Kidney (tissue), 14 donors: ENCODE results near the gene PNPLA7. TPM values are rescaled to one million over a fixed set of nuclear protein-coding genes. Genes with fewer than 3 reads are reported as not detected.

ENCODE experiments used
- DNase-seq, 5 donors: peaks; one replicate each; pipeline ENCODE4 v3.0.0-alpha.2; 2013 to 2020
- FAIRE-seq: peaks from 2 replicates; lab custom pipeline; 2012; peaks lifted over from hg19 to GRCh38; lab: Jason Lieb, UNC
- H3K27ac ChIP-seq, 2 donors: one replicate each; pipeline ENCODE4 v1.7.0; 2013; ENCODE audit warnings: low read depth in 2 of 2, low read length in 2 of 2, inconsistent platforms in 1 of 2
- H3K27me3 ChIP-seq: one replicate; pipeline ENCODE4 v1.7.1; 2013; ENCODE audit warnings: low read length, inconsistent platforms; ENCODE audit not compliant: control insufficient read depth, insufficient read depth
- H3K36me3 ChIP-seq, 3 donors: one replicate each; pipeline versions ENCODE4 v1.7.0 to v1.7.1; 2013; ENCODE audit warnings: low read length in 3 of 3, control low read depth in 1 of 3, inconsistent platforms in 1 of 3; ENCODE audit not compliant: insufficient read depth in 3 of 3, control insufficient read depth in 2 of 3
- H3K4me1 ChIP-seq, 3 donors: one replicate each; pipeline versions ENCODE4 v1.7.0 to v1.7.1; 2013; ENCODE audit warnings: low read length in 3 of 3, inconsistent platforms in 1 of 3, low read depth in 1 of 3; ENCODE audit not compliant: control insufficient read depth in 2 of 3, insufficient read depth in 2 of 3
- H3K4me3 ChIP-seq, 3 donors: one replicate each; pipeline versions ENCODE4 v1.7.0 to v1.8.1; 2013; ENCODE audit warnings: low read length in 3 of 3, control low read depth in 1 of 3, inconsistent platforms in 1 of 3
- H3K9ac ChIP-seq, 3 donors: one replicate each; pipeline versions ENCODE4 v1.7.0 to v1.7.1; 2013; ENCODE audit warnings: low read length in 3 of 3, control low read depth in 1 of 3, inconsistent platforms in 1 of 3
- H3K9me3 ChIP-seq, 3 donors: one replicate each; pipeline versions ENCODE4 v1.7.0 to v1.7.1; 2013; ENCODE audit warnings: low read length in 3 of 3, control low read depth in 1 of 3, inconsistent platforms in 1 of 3; ENCODE audit not compliant: control insufficient read depth in 2 of 3, insufficient read depth in 1 of 3
- CTCF ChIP-seq: IDR thresholded peaks from 3 replicates; pipeline ENCODE4 v1.5.1; 2012; ENCODE audit warnings: mild to moderate bottlenecking, moderate library complexity, borderline replicate concordance; ENCODE audit not compliant: insufficient read depth; ENCODE audit errors: extremely low read depth
- intact Hi-C: fragments of 100-400 bp; cut with DNase I; formaldehyde crosslinking; loops from one replicate; pipeline ENCODE4 v1.11.1; 2022
- polyA plus RNA-seq: library from polyadenylated mRNA; stranded (reverse); fragments of 350-450 nt; fragmentation: Illumina TruSeq; extraction: RNeasy Lipid Tissue Mini Kit (QIAGEN cat#74804); gene quantifications from one replicate; pipeline ENCODE4 v1.2.3, GENCODE V29; 2014; ENCODE audit warnings: low read depth, low replicate concordance; ENCODE audit not compliant: insufficient read depth
- total RNA-seq: library from RNA; stranded (reverse); fragmentation: NEBNext Ultra II Directional; extraction: Animal tissue kit (Norgen Biotek cat#: 25700); gene quantifications from one replicate; pipeline ENCODE4 v1.2.1, GENCODE V29; 2021
- donor health status: control.
- donor health status: control.
- donor health status: control.
- donor health status: control.
- donor health status: control.
- donor health status: DM: yes; HTN: yes; CAD: no.
- donor health status: Normal renal cell carcinoma (clear cell type).

PNPLA7 gene
- total and polyA plus RNA-seq, 2 donors from 2014 or later = 2.1 to 9.6 TPM

GRCh38 chr9:137421838-137422603 is 128.2 kb downstream of the PNPLA7 start:
- no peaks in the 10 kb centered on the region for H3K9me3 ChIP-seq
- no peaks in the 10 kb centered on the region for H3K27me3 ChIP-seq
- no peaks in the 10 kb centered on the region for H3K36me3 ChIP-seq
- intact Hi-C loops = no loop called here
- no peak for TF ChIP-seq CTCF
- no peak for DNase-seq
- peak overlapping the region; percentile 42 to 55 (median 44) for H3K9ac ChIP-seq
- FAIRE-seq = no peak
- peak overlapping the region; percentile 67 to 81 (median 76) for H3K4me3 ChIP-seq
- H3K27ac ChIP-seq = no peak overlapping the region
- peaks cover 0 to 11% (median 4%) of the 10 kb centered on the region in 3 donors for H3K4me1 ChIP-seq

- no peak for TF ChIP-seq CTCF
- Histone ChIP-seq H3K4me3 (no peak overlapping the region), H3K4me1 (peaks cover 0 to 6% (median 4%) of the 10 kb centered on the region in 3 donors), H3K27ac (no peak overlapping the region), H3K9ac (no peak overlapping the region), H3K27me3 (no peaks in the 10 kb centered on the region), H3K9me3 (no peaks in the 10 kb centered on the region), H3K36me3 (no peaks in the 10 kb centered on the region)
- intact Hi-C loops = no loop called here
- DNase-seq = peak in 1 of 5 donors; percentile 82
- FAIRE-seq = no peak
These were observed 132.8 kb downstream of the PNPLA7 start for GRCh38 chr9:137417161-137418021.

- Histone ChIP-seq H3K9me3 (no peaks in the 10 kb centered on the region), H3K9ac (no peak overlapping the region), H3K36me3 (no peaks in the 10 kb centered on the region), H3K27ac (no peak overlapping the region), H3K27me3 (no peaks in the 10 kb centered on the region), H3K4me1 (peaks cover 0 to 7% (median 3%) of the 10 kb centered on the region in 3 donors), H3K4me3 (no peak overlapping the region)
- FAIRE-seq = no peak
- intact Hi-C loops = no loop called here
- no peak for TF ChIP-seq CTCF
- DNase-seq = peak in 1 of 5 donors; percentile 74
These were observed 133.5 kb downstream of the PNPLA7 start for GRCh38 chr9:137416563-137417151.
